Superior temporal gyrus (tissue), 1 donor: Measurements from ENCODE around the gene POU5F1.
"Not testable (repeated sequence)": the region's sequence is repeated elsewhere in the genome, so short reads cannot be mapped to it uniquely, and the experiment has no call there.

Source experiments
- DNase-seq: peaks from one replicate; pipeline ENCODE4 v3.0.0-alpha.2; 2016; ENCODE audit errors: extremely low spot score

POU5F1 gene

DNA sequence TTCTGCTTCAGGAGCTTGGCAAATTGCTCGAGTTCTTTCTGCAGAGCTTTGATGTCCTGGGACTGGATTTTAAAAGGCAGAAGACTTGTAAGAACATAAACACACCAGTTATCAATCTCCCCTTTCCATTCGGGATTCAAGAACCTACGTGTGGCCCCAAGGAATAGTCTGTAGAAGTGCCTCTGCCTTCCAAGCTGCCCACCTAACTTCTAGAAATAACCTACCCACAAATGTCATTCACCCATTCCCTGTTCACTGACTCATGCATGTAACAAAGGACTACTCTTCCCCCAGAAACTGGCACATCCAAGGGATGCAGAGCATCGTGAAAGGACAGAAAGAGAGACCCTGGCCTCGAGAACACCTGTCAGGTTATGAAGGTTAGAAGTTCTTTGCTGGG, 4.5 kb downstream of the POU5F1 start:
- no peak for DNase-seq

DNA sequence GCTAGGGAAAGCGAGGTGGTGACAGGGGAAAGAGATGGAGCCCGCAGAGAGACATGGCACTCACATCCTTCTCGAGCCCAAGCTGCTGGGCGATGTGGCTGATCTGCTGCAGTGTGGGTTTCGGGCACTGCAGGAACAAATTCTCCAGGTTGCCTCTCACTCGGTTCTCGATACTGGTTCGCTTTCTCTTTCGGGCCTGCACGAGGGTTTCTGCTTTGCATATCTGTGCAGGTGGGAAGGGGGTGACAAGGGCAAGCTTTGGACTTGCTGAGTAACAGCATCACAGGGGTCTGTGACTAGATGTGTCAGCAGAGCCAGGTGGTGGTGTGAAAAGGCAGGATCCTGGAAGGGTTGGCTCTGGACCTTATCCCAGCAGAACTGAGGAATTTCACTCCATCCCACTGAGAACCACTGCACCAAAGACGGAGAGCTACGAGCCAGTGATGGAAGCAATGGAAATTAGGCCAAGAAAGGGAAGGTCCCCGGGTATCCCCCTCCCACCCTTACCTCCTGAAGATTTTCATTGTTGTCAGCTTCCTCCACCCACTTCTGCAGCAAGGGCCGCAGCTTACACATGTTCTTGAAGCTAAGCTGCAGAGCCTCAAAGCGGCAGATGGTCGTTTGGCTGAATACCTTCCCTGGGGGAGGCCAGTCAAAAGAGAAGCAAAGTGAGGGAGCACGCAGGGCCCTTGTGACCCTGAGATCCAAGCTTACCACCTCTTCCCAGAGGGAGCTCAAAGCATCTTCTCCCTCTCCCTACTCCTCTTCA, 5.2 kb downstream of the POU5F1 start:
- not testable (repeated sequence) for DNase-seq

DNA sequence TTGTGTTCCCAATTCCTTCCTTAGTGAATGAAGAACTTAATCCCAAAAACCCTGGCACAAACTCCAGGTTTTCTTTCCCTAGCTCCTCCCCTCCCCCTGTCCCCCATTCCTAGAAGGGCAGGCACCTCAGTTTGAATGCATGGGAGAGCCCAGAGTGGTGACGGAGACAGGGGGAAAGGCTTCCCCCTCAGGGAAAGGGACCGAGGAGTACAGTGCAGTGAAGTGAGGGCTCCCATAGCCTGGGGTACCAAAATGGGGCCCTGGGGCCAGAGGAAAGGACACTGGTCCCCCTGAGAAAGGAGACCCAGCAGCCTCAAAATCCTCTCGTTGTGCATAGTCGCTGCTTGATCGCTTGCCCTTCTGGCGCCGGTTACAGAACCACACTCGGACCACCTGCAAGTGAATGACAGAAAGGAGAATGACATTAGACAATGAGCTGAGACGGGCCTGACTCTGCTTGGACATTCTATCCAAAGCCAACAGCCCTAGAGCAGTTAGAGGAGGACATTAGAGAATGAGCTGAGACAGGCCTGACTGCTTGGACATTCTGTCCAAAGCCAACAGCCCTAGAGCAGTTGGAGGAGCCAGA, 5.9 kb downstream of the POU5F1 start:
- not testable (repeated sequence) for DNase-seq

DNA sequence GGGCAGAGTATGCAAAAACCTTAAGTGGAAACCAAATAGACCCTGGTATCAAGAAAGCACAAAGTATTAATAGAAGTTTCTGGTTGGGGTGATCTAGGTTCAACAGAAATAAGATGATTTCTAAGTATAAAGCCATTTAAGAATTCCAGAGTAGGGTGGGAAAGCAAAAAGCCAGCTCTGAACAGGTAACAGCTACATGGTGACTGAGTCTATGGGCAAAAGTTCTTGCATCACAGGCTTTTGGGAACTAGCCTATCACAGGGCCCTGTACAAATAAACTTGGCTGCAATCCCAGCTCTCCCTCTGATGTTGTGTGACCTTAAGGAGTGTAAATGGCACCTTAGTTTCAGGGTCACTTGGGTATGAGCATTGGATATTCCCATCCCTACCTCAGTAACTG, 6.6 kb downstream of the POU5F1 start:
- DNase-seq: no peak

DNA sequence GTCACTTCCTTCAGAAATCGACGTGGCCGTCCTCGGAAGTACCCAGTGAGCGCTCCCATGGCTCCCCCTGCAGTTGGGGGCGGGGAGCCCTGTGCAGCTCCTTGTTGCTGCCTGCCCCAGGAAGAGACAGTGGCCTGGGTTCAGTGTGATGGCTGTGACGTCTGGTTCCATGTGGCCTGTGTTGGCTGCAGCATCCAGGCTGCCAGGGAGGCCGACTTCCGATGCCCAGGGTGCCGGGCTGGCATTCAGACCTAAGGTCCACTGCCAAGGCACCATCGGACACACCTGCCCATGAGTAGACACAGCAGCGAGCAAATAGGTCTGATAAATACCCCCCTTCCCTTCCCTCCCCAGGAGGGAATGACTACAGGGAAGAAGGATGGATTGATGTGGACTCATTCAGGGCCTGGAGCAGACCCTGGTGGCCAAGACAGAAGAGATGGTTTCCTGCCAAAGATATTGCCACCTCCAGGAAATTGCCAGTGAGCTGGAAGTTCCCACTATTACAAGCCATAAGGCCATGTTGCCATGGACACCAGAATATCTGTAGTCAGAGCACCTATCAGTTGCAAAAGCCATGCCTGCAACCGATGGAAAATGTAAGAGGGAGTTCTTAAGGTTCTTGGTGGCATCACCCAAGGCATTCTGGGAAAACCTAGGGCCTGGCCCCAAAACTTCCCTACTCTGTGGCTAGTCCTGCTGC, 7.9 kb downstream of the POU5F1 start:
- no peak for DNase-seq

DNA sequence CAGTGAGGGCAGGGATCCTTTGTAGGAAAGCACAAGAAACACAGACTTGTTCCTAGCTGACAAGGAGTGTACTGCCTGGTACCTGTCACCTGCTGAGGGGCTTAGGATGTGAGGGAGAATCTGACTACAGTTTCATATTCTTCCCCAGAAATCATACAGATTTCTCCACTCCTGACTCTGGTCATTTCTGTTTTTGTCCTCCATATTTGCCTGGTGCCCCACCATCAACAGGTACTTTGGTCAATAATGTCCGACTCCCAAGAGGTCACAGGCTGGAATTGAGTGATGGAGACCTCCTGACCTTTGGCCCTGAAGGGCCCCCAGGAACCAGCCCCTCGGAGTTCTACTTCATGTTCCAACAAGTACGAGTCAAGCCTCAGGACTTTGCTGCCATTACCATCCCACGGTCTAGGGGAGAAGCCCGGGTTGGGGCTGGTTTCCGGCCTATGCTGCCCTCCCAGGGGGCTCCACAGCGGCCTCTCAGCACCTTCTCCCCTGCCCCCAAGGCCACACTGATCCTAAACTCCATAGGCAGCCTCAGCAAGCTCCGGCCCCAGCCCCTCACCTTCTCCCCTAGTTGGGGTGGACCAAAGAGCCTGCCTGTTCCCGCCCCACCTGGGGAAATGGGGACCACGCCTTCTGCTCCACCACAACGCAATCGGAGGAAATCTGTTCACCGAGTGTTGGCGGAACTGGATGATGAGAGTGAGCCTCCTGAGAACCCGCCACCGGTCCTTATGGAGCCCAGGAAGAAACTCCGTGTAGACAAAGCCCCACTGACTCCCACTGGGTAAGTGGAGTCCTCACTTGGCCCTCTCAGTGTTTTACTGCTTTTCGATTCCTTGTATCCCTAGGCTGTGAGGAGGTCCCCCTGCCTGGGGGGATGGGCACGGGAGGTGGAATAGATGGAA, 9.0 kb downstream of the POU5F1 start:
- no peak for DNase-seq

DNA sequence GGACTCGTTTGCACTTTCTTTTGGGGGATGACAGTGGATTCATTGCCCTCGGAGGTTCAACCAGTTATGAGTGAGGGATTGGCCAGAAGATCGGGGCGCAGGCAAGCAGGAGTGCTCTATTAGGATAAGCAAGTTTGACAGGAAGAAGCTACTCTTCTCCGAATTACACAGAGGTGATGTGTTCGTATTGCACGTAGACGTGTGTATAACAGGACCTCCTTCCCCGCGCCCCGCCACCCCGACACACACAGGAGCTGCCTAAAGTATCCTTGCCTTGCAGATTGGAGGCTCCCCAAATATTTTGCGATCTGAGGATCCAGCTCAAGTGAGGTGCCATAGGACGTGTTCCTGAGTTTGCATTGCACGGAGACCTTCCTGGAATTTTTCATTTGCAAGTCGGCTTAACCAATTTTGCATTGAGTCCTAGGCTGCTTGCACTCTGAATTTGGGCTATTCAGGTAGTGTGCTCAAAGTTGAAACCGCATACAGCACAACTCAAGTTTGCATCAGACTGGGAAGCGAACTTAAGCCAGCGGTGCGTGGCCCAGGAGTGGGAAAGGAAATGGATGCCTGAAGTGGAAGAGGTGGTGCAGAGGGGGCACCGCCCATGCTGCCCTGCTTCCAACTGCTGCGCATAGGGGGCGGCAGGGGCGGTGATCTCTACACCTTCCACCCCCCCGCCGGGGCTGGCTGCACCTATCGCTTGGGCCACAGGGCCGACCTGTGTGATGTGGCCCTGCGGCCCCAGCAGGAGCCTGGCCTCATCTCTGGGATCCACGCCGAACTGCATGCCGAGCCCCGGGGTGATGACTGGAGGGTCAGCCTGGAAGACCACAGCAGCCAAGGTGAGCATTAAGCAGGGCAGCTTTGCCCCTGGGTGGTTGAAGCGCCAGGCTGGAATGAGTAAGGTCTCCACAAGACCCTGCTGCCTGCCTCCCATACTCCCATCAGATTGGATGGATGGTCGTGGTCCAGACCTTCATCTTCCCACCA, 11.3 kb downstream of the POU5F1 start:
- DNase-seq: no peak

DNA sequence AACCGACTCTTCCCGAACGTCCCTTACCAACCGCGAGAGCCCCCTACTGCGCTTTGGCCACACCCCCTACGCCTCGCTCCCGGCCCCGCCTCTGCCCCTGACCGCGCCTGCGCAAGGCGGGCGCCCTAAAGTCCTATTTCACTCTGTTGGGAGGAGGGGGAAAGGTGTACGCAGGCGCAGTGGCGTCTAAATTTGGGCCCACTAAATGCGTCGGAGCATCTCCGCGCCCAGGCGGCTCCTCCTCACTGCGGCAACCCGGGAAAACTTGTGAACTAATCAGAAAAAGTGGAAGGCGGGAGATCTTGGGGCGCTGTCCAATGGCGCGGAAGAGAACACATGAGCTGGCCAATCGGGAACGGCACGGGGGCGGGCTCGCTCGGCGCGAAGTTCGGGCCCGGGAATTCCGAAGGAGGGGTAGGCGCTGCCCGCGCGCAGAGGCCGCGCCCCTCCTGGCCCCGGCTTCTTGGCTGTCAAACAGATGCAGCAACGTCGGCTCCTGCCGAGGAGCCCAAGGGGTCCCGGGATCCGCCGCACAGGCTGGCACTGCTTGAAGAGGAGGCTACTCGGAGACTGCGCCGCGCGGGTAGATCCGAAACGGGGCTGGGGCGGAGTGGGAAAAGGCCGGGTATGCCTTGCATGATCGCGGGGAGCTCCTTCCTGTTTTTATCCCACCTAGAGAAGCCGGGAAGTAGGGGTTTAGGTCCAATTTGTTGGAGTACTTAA, 12.2 kb downstream of the POU5F1 start, which contains the start of gene TCF19:
TSS of gene TCF19 (plus strand) at position 450 of the 723 bp plus-strand sequence. CDS start 881 bp downstream, outside the sequence.
- peak; percentile 97 for DNase-seq

DNA sequence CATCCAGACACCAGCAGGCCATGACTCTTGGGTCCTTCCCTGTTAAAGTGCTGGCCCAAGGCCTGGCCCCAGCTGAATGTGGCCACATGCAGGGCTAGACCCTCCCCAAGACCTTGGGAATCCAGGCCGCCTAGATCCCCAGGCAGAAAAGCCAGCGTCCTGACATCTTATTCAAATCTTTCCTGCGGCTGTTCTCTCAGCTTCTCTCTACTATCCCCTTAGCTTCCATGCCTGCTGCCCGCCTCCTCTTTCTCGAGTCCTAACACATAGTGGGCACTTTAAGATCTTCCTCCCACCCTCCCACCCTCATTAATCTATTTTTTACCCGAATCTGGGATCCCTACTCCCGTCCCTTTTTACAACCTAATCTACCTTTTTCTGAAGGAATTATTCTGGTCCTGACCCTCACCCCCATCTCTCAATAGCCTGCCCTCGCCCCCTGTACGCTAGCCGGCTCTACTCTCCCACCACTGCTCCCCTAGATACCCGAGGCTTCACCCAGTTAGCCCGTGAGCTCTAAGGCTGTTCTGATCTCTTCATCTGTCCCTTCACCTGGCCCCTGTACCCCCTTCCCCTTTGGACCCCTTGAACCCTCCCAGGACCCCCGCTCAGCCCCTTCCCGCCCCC, 12.9 kb downstream of the POU5F1 start, which contains the start of gene CCHCR1:
TSS of gene CCHCR1 (minus strand) at position 290 of the 627 bp plus-strand sequence. CDS start at position 88, 202 bp downstream.
- no peak for DNase-seq

DNA sequence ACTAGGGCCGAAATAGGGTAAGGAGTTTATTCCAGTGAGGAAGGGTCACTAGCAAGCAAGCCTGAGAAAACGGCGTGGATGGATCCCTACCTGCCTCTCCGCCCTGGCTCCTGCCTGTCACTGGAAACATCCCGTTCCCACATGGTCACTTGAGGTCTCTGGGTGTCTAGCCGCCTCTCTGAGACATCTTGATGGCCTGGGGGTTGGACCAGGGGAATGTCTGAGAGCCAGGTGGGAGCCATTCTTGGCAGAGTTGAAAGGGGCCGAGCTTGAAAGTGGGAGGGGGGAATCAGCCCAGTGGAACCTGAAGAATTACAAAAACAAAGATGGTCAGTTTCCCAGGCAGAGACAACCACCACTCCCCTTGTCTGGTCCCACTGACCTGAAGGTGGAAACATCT, 13.8 kb downstream of the POU5F1 start:
- DNase-seq: no peak

DNA sequence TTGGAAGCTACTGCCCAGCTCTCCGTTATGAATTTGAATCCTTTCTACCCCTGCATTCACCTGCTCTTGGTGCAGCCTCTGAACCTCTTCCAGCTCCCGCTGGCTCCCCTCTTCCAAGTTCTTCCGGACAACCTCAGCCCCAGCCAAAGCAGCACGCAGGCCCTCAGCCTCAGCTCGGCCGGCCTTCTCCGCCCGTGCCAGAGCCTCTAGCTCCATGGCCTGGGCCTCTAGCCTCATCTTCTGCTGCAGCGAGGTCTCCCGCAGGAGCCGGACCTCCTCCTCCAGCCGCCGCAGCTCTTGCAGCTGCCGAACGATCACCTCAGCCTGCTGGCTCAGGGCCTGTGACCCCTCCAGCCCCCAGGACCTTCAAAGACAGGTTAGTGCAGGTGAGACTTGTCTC, 16.0 kb downstream of the POU5F1 start:
- DNase-seq: no peak

DNA sequence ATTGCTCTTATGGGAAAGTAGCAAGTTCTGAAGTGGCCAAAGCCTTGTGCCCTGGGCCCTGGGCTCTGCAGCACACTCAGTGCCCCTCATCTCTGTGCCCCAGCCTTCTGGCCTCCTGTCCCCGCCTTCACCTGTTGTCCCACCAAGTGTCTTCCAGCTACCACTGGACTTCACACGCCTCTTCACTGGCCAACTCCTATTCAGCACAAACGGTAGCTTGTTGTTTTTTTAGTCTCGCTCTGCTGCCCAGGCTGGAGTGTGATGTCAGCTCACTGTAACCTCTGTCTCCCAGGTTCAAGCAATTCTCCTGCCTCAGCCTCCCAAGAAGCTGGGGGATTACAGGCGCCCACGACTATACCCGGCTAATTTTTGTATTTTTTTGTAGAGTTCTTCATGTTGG, 17.7 kb downstream of the POU5F1 start:
- DNase-seq: no peak

DNA sequence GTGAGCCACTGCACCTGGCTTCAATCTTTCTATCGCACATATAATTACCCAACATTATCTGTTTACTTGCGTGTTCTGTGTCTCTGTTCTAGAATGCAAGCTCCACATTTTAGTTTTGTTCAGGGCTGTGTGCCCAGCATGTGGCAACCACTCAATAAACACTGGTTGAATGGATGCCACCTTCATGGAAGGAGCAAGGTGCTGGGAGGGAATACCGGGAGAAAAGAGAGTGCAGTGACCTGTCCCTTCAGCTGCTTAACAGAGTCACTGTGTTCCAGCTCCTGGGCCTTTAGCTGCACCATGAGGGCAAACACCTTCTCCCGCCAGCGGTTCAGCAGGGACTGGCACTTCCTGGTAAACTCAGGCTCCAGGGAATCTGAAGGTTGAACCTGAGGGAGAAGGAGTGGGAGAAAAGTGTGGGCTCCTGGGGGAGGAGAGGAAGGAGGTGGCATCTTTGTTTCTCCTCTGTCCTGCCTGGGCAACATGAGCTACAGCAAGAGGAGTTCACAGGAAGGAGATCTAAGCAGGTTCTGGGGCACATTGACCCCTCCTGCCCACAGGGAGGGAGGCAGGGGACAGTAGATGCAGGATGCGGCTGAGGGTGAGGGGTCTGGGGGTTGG, 20.5 kb downstream of the POU5F1 start:
- no peak for DNase-seq

DNA sequence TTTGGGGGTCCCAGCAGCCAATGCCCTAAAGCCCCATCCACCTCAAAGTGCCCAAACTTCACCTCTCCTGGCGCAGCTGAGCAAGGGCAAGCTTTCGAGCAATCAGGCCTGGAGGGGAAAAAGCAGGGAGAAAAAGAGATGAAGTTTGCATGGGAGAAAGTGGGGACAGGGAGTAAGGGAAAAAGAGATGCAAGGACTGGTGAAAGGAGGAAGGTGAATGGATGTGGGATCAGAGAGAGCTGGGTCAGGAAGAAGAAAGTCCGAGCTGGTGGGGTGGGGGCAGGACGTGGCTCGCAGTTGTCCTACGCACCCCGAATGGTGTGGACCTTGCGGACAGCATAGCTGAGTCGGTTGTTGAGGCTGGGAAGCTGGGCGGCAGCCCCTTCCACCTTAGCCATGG, 25.1 kb downstream of the POU5F1 start:
- DNase-seq: no peak

DNA sequence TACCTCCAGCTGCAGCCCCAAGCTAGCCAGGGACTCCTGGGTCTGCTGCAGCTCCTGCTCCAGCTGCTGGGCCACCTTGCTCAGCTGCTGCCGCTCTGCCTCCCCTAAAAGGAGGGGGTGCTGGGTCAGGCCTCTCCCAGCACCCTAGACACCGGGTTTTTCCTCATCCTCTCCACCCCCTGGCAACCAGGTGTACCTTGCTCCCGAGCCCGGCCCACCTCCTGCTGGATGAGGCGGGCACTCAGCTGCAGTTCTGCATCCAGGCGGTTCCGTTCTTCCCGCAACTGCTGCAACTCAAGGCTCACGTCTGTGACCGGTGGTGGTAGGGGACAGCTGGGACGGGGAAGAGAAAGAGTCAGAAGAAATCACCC, 25.5 kb downstream of the POU5F1 start:
- no peak for DNase-seq

DNA sequence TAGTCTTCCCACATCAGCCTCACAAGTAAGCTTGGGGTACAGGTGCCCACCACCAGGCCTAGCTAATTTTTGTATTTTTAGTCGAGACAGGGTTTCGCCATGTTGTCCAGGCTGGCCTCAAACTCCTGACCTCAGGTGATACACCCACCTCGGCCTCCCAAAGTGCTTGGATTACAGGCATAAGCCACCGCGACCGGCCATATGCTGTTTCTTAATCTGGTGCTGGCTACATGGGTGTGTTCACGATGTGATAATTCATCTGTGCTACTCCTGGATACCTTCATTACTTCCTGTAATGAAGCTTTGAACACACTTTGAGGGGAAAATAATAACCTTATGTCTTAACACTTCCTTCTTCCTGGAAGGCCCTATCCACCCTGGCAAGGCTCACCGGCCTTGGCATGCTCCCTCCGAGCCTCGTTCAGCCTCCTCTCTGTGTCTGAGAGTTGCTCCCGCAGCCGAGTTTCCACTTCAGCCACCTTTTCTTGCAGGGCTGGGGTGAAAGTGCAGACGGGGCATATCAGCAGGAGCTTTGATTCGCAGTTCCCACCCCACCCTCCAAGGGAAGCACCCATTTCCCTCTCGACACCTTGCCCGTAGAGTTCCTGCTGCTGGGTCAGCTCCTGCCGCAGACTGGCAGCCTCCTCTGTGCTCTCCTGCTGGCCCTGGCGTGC, 26.0 kb downstream of the POU5F1 start:
- no peak for DNase-seq

DNA sequence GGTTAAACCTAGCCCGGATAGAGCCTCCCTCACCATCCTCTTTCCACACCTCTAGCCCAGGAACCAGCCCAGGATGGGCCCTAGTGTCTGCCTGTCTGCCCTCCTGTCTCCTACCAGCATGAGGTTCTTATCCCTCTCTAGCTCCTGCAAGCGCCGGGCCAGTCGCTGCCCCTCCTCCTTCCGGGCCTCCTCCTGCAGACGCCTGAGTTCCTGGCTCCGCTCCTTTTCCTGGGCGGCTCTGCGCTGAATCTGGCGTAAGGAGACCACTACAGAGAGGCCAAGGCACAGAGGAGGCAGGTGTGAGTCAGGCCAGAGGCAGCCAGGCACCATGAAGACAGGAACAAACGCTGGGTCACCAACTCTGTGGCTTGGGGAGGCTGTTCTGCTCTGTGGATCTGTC, 27.3 kb downstream of the POU5F1 start:
- no peak for DNase-seq

DNA sequence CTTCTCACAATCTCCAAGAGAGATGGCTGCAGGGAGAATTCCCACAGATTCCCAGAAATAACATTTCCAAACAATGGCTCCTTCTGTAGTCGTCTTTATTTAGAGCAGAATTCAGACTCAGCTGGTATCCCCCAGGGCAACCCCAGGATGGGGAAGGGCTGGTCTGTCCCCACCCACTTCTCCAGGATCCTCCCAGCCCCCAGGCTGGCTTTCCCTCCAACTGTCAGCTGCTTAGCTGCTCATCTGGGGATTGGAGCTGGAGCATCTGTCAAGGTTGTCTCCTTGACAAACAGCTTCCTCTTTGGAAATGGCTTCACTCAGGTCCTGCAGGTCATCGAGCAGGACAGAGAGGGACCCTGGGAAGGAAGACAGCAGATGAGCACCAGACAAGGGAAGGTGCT, 28.1 kb downstream of the POU5F1 start:
- DNase-seq: no peak
